Measurements from ENCODE around the gene VCAM1. TPM values are rescaled to one million over a fixed set of nuclear protein-coding genes. Genes with fewer than 3 reads are reported as not detected.
A peak's percentile ranks its signal among the peaks of the same experiment; 100 is the strongest.
"Not testable (repeated sequence)": the region's sequence is repeated elsewhere in the genome, so short reads cannot be mapped to it uniquely, and the experiment has no call there.

Gene VCAM1
- total RNA-seq, 1 experiment from 2014 or later = 0.63 TPM

GRCh38 chr1:100773444-100773843 is 53.9 kb downstream of the VCAM1 start:
- no peak for DNase-seq (ENCODE audit: low read depth)

GRCh38 chr1:100774370-100774769 is 54.8 kb downstream of the VCAM1 start:
- no peak for DNase-seq (ENCODE audit: low read depth)

DNA sequence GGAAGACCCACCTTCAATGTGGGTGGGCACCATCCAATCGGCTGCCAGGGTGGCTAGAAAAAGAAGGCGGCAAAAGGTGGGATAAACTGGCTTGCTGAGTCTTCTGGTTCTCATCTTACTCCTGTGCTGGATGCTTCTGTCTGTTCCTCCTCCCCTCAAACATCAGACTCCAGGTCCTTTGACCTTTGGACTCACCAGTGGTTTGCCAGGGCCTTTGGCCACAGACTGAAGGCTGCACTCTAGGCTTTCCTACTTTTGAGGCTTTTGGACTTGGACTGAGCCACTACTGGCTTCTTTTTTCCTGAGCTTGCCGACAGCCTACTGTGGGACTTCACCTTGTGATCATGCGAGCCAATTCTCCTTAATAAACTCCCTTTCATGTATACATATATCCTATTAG is 55.9 kb downstream of the VCAM1 start:
- no peak for DNase-seq (ENCODE audit: low read depth)

- no peak for DNase-seq (ENCODE audit: low read depth)
Observed at GRCh38 chr1:100778748-100779147, 59.2 kb downstream of the VCAM1 start.

DNA sequence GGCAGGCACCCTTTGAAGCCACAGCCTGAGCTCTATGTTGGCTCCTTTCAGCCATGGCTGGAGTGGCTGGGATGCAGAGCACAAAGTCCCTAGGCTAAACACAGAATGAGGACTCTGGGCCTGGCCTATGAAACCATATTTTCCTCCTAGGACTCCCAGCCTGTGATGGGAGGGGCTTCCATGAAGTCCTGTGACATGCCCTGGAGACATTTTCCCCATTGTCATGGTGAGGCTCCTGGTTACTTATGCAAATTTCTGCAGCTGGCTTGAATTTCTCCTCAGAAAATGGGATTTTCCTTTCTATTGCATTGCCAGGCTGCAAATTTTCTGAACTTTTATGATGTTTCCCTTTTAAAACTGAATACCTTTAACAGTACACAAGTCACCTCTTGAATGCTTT is 61.3 kb downstream of the VCAM1 start:
- no peak for DNase-seq (ENCODE audit: low read depth)

GRCh38 chr1:100781728-100782127 is 62.2 kb downstream of the VCAM1 start:
- DNase-seq (ENCODE audit: low read depth) = not testable (repeated sequence)

GRCh38 chr1:100782473-100783039 is 63.0 kb downstream of the VCAM1 start:
- DNase-seq (ENCODE audit: low read depth) = no peak

DNA sequence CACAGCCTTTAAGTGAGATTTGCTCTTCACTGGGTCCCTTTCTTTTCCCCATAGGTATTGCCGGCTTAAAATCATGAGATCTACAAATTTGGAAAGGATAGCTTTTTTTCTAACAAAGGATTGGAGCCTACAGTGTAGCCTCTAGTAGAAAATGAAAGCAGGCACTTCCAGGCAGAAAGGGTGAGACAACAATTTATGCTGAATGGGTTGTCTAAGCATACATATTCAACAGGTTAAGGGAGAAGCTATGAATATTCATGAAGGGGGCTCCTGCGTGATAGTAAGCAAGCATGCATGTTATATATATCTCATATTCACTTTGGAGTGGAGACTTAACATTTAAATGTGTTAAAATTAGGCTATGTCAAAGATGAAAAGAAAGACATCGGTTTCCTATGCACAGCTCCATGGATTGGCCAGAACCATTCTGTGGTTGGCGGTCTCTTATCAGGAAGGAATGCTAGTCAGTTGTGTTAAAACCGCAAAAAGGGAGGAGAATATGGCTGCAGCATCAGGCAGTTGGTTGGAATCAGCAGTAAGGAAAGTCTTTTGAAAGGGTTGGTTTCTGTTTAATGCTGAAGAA is 66.0 kb downstream of the VCAM1 start:
- peak; percentile 82 for DNase-seq (ENCODE audit: low read depth)

DNA sequence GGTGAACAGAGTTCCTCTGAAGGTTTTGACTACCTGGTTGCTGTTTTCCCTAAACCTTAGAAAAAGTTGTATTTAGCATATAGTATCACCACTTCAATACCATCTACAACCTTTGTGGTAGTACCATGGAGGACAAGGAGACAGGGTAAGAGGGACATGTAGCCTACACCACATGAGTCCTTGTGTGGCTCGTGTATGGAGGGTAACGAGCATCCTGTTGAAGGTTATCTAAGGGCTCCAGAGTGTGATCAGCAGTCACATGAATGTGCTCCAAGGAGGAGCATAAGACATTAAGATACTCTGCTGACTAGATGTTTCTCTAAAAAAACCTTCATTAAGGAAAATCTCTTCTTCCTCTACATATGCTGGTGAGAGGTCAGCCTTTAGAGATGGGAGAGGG is 67.3 kb downstream of the VCAM1 start:
- DNase-seq (ENCODE audit: low read depth) = no peak

Other genes starting within 250 kb of the VCAM1 start
- gene GPR88, start 181.6 kb upstream of the VCAM1 start, total RNA-seq (2014; rRNA removed) = 0.17 TPM in 1 of 2 replicates, not detected in the other
- gene EXTL2, start 175.1 kb downstream of the VCAM1 start, total RNA-seq (2014; rRNA removed) = 35.0 and 37.5 TPM in 2 replicates
- 35.2 and 39.6 TPM in 2 replicates for gene SLC30A7, start 176.3 kb downstream of the VCAM1 start, total RNA-seq (2014; rRNA removed)

All from LHCN-M2 (cell line).